GM19043 (cell line): ENCODE results near the gene DYRK2.

Source experiments
- ATAC-seq: cut with Tn5 transposase; IDR thresholded peaks from one replicate; pipeline ENCODE4 v1.9.1; 2021; ENCODE audit warnings: low read depth; ENCODE audit not compliant: unreplicated experiment

DYRK2 gene

GRCh38 chr12:67648521-67649260 lies at the start of gene DYRK2:
Gene DYRK2, plus strand, starts transcription at chr12:67648745. Its CDS starts 389 bp downstream, at chr12:67649134.
- peak; percentile 42 for ATAC-seq

GRCh38 chr12:67599691-67600090 lies 48.9 kb upstream of the DYRK2 start:
- ATAC-seq, result no peak

- no peak for ATAC-seq
Measured at GRCh38 chr12:67601126-67601525, 47.4 kb upstream of the DYRK2 start.

GRCh38 chr12:67609226-67609870 lies 39.2 kb upstream of the DYRK2 start:
- no peak for ATAC-seq

GRCh38 chr12:67613040-67613439 lies 35.5 kb upstream of the DYRK2 start:
- ATAC-seq, result no peak

- no peak for ATAC-seq
Measured at GRCh38 chr12:67617629-67618028, 30.9 kb upstream of the DYRK2 start.

- no peak for ATAC-seq
Measured at GRCh38 chr12:67618303-67618702, 30.2 kb upstream of the DYRK2 start.

GRCh38 chr12:67621112-67621511 lies 27.4 kb upstream of the DYRK2 start:
- ATAC-seq, result no peak

GRCh38 chr12:67621926-67622325 lies 26.6 kb upstream of the DYRK2 start:
- no peak for ATAC-seq

- ATAC-seq, result no peak
Measured at GRCh38 chr12:67623259-67623658, 25.3 kb upstream of the DYRK2 start.

- ATAC-seq, result no peak
Measured at GRCh38 chr12:67624355-67624754, 24.2 kb upstream of the DYRK2 start.

- no peak for ATAC-seq
Measured at GRCh38 chr12:67625004-67625403, 23.5 kb upstream of the DYRK2 start.

GRCh38 chr12:67626156-67626555 lies 22.4 kb upstream of the DYRK2 start:
- no peak for ATAC-seq

- peak; percentile 99 for ATAC-seq
Measured at GRCh38 chr12:67630373-67631088, 18.0 kb upstream of the DYRK2 start.

GRCh38 chr12:67632005-67632404 lies 16.5 kb upstream of the DYRK2 start:
- no peak for ATAC-seq

- no peak for ATAC-seq
Measured at GRCh38 chr12:67633024-67633610, 15.4 kb upstream of the DYRK2 start.

GRCh38 chr12:67633708-67634107 lies 14.8 kb upstream of the DYRK2 start:
- ATAC-seq, result no peak

GRCh38 chr12:67634303-67634761 lies 14.2 kb upstream of the DYRK2 start:
- no peak for ATAC-seq

- ATAC-seq, result no peak
Measured at GRCh38 chr12:67637718-67638117, 10.8 kb upstream of the DYRK2 start.

GRCh38 chr12:67638694-67639093 lies 9.9 kb upstream of the DYRK2 start:
- ATAC-seq, result no peak

GRCh38 chr12:67640863-67641262 lies 7.7 kb upstream of the DYRK2 start:
- no peak for ATAC-seq
